Adrenal gland (tissue), 5 donors: ENCODE data around the gene LPCAT1.

ENCODE experiments used
- POLR2A ChIP-seq, 2 donors: fragments of 450-650 bp; IDR thresholded peaks; one replicate each; pipeline ENCODE4 v1.6.1; 2017; ENCODE audit warnings: antibody characterized with exemption in 2 of 2, mild to moderate bottlenecking in 2 of 2, moderate library complexity in 1 of 2
- TF ChIP-seq, protein P1 (sequence below), 6 experiments: fragments of 450-650 bp in 4 of 6; fragments of 200-600 bp in 2 of 6; sonication (generic) in 1 of 6; IDR thresholded peaks; 1 replicate in 5 of 6; 2 replicates in 1 of 6; pipeline versions ENCODE4 v1.5.1 to v1.8.0; 2016 to 2021; ENCODE audit warnings: antibody characterized with exemption in 6 of 6, mild to moderate bottlenecking in 2 of 6, moderate library complexity in 1 of 6
- donor health status: DM: no; HTN: no; CAD: no.

DNA sequence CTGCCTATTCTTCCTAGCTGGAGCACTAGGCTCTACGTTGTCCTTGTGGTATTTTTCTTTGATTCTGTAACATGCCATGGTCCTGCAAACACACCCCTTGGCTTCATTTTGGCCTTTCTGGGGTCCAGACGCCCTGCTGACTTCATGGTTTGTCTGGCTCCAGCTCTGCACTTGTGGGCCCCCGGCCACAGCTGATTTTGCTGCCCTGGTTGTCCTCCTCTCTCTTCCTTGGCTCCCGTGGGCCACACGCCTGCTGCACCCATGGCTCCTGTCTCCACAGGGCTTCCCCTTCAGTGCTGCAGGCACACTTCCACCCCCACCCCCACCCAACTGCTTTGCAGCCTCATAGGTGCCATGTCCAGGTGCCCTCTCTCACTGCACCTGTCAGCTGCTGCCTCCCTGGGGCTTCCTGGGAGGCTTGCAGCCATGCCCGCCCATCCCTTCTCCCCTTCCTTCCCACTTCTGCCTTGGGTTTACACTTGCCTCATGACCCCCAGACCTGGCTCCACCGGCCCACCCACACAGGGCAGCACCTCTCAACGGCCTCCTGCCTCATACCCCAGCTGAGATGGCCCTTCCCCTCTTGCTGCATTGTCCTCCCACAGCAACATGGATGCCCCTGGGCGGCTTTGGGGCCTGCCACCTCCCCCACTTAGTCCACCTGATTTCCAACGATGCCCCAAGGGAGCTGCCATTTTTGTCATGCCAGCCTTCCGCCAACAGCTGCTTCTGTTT lies 104.1 kb downstream of the LPCAT1 start:
- TF ChIP-seq, protein P1, sequence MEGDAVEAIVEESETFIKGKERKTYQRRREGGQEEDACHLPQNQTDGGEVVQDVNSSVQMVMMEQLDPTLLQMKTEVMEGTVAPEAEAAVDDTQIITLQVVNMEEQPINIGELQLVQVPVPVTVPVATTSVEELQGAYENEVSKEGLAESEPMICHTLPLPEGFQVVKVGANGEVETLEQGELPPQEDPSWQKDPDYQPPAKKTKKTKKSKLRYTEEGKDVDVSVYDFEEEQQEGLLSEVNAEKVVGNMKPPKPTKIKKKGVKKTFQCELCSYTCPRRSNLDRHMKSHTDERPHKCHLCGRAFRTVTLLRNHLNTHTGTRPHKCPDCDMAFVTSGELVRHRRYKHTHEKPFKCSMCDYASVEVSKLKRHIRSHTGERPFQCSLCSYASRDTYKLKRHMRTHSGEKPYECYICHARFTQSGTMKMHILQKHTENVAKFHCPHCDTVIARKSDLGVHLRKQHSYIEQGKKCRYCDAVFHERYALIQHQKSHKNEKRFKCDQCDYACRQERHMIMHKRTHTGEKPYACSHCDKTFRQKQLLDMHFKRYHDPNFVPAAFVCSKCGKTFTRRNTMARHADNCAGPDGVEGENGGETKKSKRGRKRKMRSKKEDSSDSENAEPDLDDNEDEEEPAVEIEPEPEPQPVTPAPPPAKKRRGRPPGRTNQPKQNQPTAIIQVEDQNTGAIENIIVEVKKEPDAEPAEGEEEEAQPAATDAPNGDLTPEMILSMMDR (IDR thresholded peaks at IDR 0.05) = no peak
- no peak for TF ChIP-seq POLR2A (IDR thresholded peaks at IDR 0.05)
